GM21723 (cell line): Measurements from ENCODE around the gene LIN7A.
"Not testable (repeated sequence)": the region's sequence is repeated elsewhere in the genome, so short reads cannot be mapped to it uniquely, and the experiment has no call there.

Source experiments
- ATAC-seq: cut with Tn5 transposase; IDR thresholded peaks from one replicate; pipeline ENCODE4 v1.9.1; 2021; ENCODE audit warnings: mild to moderate bottlenecking, moderate library complexity; ENCODE audit not compliant: unreplicated experiment

LIN7A gene

GRCh38 chr12:80924437-80924836, 13.3 kb downstream of the LIN7A start:
- no peak for ATAC-seq

- ATAC-seq, result no peak
Observed at GRCh38 chr12:80920006-80920405, 17.7 kb downstream of the LIN7A start.

GRCh38 chr12:80917651-80918050, 20.1 kb downstream of the LIN7A start:
- no peak for ATAC-seq

GRCh38 chr12:80912901-80913770, 24.6 kb downstream of the LIN7A start:
- ATAC-seq, result no peak

GRCh38 chr12:80909370-80909769, 28.4 kb downstream of the LIN7A start:
- ATAC-seq, result no peak

- ATAC-seq, result no peak
Observed at GRCh38 chr12:80902711-80903110, 35.0 kb downstream of the LIN7A start.

GRCh38 chr12:80901661-80902060, 36.1 kb downstream of the LIN7A start:
- ATAC-seq, result no peak

- no peak for ATAC-seq
Observed at GRCh38 chr12:80895240-80895639, 42.5 kb downstream of the LIN7A start.

GRCh38 chr12:80894179-80894578, 43.6 kb downstream of the LIN7A start:
- ATAC-seq, result no peak

GRCh38 chr12:80892597-80893445, 44.9 kb downstream of the LIN7A start:
- no peak for ATAC-seq

GRCh38 chr12:80884651-80885050, 53.1 kb downstream of the LIN7A start:
- ATAC-seq, result no peak

- no peak for ATAC-seq
Observed at GRCh38 chr12:80881106-80881505, 56.6 kb downstream of the LIN7A start.

GRCh38 chr12:80878452-80878851, 59.3 kb downstream of the LIN7A start:
- ATAC-seq, result not testable (repeated sequence)

GRCh38 chr12:80877721-80878265, 59.9 kb downstream of the LIN7A start:
- no peak for ATAC-seq

- ATAC-seq, result no peak
Observed at GRCh38 chr12:80872053-80872452, 65.7 kb downstream of the LIN7A start.

GRCh38 chr12:80869264-80869663, 68.5 kb downstream of the LIN7A start:
- no peak for ATAC-seq

- no peak for ATAC-seq
Observed at GRCh38 chr12:80868576-80868975, 69.2 kb downstream of the LIN7A start.

GRCh38 chr12:80867941-80868340, 69.8 kb downstream of the LIN7A start:
- no peak for ATAC-seq

- ATAC-seq, result no peak
Observed at GRCh38 chr12:80864046-80864735, 73.5 kb downstream of the LIN7A start.

- ATAC-seq, result no peak
Observed at GRCh38 chr12:80862531-80862930, 75.2 kb downstream of the LIN7A start.
